HG02885 (cell line): ENCODE measurements around the gene ADK.
A peak's percentile ranks its signal among the peaks of the same experiment; 100 is the strongest.
"Not testable (repeated sequence)": the region's sequence is repeated elsewhere in the genome, so short reads cannot be mapped to it uniquely, and the experiment has no call there.

Experiments
- ATAC-seq: cut with Tn5 transposase; IDR thresholded peaks from one replicate; pipeline ENCODE4 v1.9.1; 2021; ENCODE audit warnings: mild to moderate bottlenecking; ENCODE audit not compliant: unreplicated experiment, poor library complexity

The ADK gene

DNA sequence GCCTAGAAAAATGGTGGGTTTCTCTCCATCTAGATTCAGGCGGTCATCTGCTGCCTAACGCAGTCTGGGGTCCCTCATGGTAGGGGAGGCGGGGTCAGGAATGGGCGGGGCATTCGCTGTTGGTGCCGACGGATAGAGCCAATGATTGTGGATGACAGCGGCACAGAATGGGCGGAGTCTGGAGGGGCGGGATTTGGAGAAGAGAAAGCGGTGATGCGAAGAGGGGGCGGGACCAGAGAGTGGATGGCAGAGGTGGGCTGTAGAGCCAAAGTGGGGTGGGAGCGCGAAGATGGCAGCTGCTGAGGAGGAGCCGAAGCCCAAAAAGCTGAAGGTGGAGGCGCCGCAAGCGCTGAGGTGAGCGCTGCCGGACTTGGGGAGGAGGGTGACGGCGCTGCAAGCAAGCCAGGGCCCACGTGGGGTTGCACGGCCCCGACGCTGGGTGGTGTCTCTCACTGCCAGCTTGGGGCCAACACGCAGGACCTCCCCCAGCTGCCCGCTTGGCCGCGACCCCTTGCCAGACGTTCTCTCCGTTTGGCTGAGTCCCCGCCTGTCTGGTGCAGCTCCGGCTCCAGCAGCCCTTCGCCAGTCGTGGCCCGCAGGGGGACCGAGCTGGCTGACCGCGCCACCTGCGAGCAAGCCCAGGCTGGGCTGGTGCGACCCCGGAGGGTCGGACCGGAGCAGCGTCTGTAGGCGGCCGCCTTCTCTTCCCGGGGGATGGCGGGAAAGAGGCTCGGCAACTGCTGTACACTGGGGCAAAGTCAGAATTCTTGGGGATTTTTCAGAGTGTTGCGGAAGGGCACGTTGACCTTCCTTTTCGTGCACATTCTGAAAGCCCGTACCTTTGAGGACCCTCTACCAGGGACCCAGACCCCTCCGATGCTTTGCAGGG, at the start of gene ADK:
TSS of gene ADK (plus strand) at position 232 of the 889 bp plus-strand sequence. CDS start at position 290, 58 bp downstream.
- ATAC-seq, result peak; percentile 89

DNA sequence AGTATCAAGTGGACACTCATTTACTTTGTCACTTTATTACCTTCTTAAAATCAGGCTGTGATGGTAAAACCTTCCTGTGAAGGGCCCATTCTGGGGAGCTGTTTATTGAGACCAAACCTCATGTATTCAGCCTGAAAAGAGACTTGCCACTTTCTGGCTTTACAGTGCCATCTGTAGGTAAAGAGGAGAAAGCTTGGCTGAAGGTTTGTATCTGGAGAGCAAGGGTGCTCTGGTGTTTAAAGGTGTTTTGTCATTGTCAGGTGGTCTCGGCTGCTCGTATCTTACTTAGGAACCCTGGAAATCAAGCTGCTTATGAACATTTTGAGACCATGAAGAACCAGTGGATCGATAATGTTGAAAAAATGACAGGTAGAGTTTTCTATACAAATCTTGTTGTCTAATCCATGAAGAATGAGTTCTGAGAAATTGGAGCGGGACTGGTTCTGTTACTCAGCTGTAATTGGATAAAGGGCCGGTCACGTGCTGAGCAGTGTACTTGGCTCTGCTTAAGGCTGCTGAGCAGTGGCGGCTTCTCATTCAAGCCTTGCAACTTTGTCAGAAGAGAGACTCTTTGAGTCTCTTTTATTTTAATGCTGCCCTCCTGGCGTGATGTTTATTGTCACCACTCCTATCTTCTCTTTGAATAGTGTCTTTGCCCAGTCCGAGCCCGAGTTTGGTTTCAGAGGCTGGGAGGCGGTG, 47.3 kb upstream of the ADK start:
- ATAC-seq, result no peak

GRCh38 chr10:74104480-74104879, 46.5 kb upstream of the ADK start:
- ATAC-seq, result no peak

DNA sequence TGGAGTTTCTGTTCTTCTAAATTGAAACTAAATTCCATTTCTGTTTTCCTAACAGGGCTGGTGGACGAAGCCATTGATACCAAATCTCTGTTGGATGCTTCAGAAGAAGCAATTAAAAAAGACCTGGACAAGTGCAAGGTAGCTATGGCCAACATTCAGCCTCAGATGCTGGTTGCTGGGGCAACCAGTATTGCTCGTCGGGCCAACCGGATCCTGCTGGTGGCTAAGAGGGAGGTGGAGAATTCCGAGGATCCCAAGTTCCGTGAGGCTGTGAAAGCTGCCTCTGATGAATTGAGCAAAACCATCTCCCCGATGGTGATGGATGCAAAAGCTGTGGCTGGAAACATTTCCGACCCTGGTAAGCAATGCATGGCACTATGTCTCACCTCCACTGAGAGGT, 46.0 kb upstream of the ADK start:
- no peak for ATAC-seq

- no peak for ATAC-seq
Measured at GRCh38 chr10:74107391-74107790, 43.6 kb upstream of the ADK start.

DNA sequence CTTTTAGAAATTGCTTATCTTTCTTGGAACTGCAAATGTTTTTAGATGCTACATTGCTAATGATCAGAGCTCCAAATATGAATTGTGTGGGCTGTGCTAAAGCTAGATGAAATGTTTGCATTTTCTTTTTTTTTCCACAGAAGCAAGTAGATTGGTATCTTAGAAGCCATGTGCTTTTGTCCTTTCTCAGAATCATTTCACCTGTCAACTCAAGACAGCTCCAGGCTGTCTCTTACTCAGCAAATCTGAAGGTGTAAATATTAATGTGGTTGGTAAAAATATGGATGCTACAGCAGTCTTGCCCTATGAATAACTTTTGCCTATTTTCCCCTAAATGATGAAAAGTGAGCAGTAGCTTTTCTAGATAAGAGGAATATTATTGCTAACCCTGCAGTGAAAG, 41.6 kb upstream of the ADK start:
- no peak for ATAC-seq

DNA sequence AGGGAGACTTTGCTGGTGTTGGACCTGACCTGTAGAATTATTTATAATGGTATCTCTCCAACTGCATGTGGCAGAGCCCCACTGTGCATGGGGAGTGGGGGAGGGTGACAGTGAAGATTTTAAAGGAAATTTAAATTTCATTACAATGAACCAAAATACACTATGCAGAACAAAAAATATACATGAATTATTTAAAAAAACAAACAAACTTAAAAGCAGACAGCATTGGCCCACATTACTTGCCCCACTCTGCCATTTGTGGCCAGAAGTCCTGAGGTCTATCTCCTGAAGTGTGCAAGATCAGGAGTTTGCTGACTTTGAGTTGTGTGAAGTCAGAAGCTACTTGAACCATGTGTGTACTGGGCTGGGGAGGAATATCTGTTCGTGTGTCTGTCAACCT, 40.9 kb upstream of the ADK start:
- no peak for ATAC-seq

GRCh38 chr10:74111799-74112198, 39.2 kb upstream of the ADK start:
- ATAC-seq, result no peak

DNA sequence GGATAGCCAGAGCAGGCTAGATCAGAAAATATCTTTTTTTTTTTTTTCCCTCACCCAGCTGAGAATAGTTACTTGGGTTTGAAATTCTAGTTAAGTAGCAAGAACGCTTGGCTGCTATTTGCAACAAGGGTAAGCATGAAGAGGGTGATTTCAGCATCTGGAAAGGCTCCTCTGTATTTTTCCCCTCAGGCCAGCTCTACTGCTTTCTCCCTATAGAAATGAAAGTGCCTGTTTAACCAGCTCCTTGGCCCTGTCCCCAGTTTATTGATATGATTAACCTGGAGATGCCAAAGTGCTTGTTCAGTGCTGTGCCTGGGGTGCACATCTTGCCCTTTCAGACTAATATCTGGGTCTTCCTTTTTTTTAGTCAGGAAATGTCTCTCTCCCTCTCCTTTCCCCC, 37.5 kb upstream of the ADK start:
- ATAC-seq, result no peak

DNA sequence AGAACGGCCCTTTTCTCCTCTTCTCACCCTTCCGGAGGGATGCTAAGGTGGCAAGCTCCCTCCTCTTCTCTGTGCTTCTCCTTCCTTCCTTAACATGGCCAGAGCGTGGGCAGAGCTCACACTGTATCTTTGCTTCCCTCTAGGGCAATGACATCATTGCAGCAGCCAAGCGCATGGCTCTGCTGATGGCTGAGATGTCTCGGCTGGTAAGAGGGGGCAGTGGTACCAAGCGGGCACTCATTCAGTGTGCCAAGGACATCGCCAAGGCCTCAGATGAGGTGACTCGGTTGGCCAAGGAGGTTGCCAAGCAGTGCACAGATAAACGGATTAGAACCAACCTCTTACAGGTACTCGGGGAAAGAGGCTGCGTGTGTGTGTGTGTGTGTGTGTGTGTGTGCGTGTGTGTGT, 37.0 kb upstream of the ADK start:
- ATAC-seq, result no peak

- ATAC-seq, result peak; percentile 45
Measured at GRCh38 chr10:74117738-74118137, 33.3 kb upstream of the ADK start.

DNA sequence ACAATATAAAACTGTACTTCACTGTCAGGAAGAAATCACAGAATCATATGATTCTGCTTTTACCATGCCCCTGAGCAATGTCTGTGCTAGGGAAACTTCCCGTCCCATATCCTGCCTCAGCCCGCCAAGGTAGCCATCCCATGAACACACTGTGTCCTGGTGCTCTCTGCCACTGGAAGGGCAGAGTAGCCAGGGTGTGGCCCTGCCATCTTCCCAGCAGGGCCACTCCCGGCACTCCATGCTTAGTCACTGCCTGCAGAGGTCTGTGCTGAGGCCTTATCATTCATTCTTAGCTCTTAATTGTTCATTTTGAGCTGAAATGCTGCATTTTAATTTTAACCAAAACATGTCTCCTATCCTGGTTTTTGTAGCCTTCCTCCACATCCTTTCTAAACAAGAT, 32.2 kb upstream of the ADK start:
- ATAC-seq, result no peak

- no peak for ATAC-seq
Measured at GRCh38 chr10:74120911-74121310, 30.1 kb upstream of the ADK start.

- no peak for ATAC-seq
Measured at GRCh38 chr10:74121368-74121767, 29.7 kb upstream of the ADK start.

- ATAC-seq, result no peak
Measured at GRCh38 chr10:74122060-74122459, 29.0 kb upstream of the ADK start.

DNA sequence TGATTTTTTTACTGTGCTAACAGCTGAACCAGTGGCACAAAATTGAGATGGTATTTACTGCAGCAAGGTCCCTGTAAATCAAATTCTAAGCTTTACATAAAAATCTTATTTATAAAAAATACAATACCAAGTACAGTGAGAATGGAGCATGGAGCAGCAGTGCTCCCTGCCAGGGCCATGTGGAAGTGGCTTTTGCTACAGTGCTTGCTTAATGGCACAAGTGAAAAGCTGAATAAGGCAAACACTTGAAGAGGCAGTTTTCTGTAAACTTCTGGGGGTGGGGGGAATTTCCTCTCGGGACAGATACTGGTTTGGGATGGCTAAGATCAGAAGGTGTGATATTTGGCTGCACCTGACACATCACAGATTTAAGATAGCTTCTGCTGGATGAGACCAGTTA, 27.9 kb upstream of the ADK start:
- ATAC-seq, result no peak

GRCh38 chr10:74133923-74134820, 16.8 kb upstream of the ADK start:
- no peak for ATAC-seq

GRCh38 chr10:74135452-74135851, 15.6 kb upstream of the ADK start:
- no peak for ATAC-seq

DNA sequence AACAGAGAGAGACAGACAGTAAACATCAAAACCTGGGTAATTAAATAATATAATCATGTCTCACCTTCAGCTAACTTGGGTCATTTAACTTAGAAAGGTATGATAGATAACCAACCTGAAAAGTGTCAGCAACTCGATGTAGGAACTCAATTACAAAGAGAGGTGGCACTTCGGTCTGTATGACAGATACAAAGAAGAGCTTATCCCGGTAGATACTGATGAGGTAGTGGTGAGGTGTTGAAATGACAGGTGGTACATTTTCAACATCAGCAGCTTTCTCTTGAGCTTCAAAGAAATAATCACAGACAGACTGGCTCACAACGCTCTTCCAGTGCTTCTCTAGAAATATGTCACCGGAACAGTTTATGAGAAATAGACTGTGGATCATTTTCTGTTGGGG, 13.0 kb upstream of the ADK start:
- no peak for ATAC-seq

- ATAC-seq, result not testable (repeated sequence)
Measured at GRCh38 chr10:74138596-74138995, 12.4 kb upstream of the ADK start.

DNA sequence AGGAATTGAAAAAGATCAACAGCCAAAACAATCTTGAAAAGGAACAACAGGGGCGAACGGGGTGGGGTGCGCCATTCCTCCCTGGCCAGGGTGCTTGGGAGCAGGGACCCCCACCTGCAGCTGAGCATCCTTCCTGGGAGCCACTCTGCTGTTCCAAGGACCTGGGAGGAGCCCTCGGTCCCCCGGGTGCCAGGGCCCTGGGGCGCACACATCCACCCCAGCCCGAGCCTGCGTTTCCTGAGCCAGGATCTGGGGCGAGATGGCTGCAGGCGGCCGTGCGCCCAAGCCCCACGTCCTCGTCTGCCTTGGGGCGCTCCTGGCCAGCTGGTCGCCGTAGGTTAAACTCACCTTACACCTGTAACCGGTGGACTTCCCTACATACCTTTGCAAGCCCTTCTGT, 11.0 kb upstream of the ADK start:
- ATAC-seq, result no peak
